Esophagus muscularis mucosa (tissue), 4 donors: Measurements from ENCODE around the gene TMEM207. TPM values are rescaled to one million over a fixed set of nuclear protein-coding genes. Genes with fewer than 3 reads are reported as not detected.

ENCODE experiments used
- DNase-seq: peaks from one replicate; pipeline ENCODE4 v3.0.0-alpha.2; 2017; ENCODE audit errors: extremely low spot score
- H3K27ac ChIP-seq, 4 donors: fragments of 200-600 bp; sonication (generic); replicated peaks in 1 of 4; 1 replicate in 3 of 4; 2 replicates in 1 of 4; pipeline ENCODE4 v1.5.1; 2016 to 2019; ENCODE audit warnings: mild to moderate bottlenecking in 1 of 4
- H3K27me3 ChIP-seq, 4 donors: fragments of 200-600 bp; sonication (generic); one replicate each; pipeline versions ENCODE4 v1.5.1 to v1.6.0; 2016 to 2019
- H3K36me3 ChIP-seq, 4 donors: fragments of 200-600 bp; sonication (generic); one replicate each; pipeline ENCODE4 v1.5.1; 2016 to 2019
- H3K4me1 ChIP-seq, 4 donors: fragments of 200-600 bp; sonication (generic); one replicate each; pipeline ENCODE4 v1.5.1; 2016 to 2019
- H3K4me3 ChIP-seq, 4 donors: fragments of 200-600 bp; sonication (generic); 1 replicate in 2 of 4; 2 replicates in 2 of 4; pipeline ENCODE4 v1.5.1; 2016 to 2019; ENCODE audit warnings: mild to moderate bottlenecking in 4 of 4, moderate library complexity in 1 of 4
- H3K9me3 ChIP-seq, 4 donors: fragments of 200-600 bp; sonication (generic); 1 replicate in 3 of 4; 2 replicates in 1 of 4; pipeline ENCODE4 v1.5.1; 2016 to 2019
- CTCF ChIP-seq, 3 experiments: fragments of 200-600 bp in 2 of 3; fragments of 450-650 bp in 1 of 3; sonication (generic) in 2 of 3; IDR thresholded peaks; one replicate each; pipeline ENCODE4 v1.5.1; 2017 to 2019; ENCODE audit warnings: antibody characterized with exemption in 3 of 3, mild to moderate bottlenecking in 2 of 3, moderate library complexity in 1 of 3
- EP300 ChIP-seq: sonication (generic); formaldehyde crosslinking; IDR thresholded peaks from one replicate; pipeline ENCODE4 v1.6.1; 2017; ENCODE audit warnings: antibody characterized with exemption
- POLR2A ChIP-seq: fragments of 450-650 bp; IDR thresholded peaks from one replicate; pipeline ENCODE4 v1.6.1; 2017; ENCODE audit warnings: antibody characterized with exemption, moderate library complexity, mild to moderate bottlenecking, low read depth
- POLR2AphosphoS5 ChIP-seq, 2 donors: sonication (generic); formaldehyde crosslinking; IDR thresholded peaks; one replicate each; pipeline ENCODE4 v1.6.1; 2017; ENCODE audit warnings: antibody characterized with exemption in 2 of 2
- WGBS: methylation state at CpG from one replicate; pipeline ENCODE4 v1.1.5; 2018; 5-methylcytosine and 5-hydroxymethylcytosine counted together
- intact Hi-C: fragments of 100-400 bp; cut with DNase I; formaldehyde crosslinking; loops from one replicate; pipeline ENCODE4 v1.15.1; 2023
- total RNA-seq, 4 donors: library from RNA; depleted of rRNA; stranded (reverse); fragments of >200 nt; gene quantifications; one replicate each; pipeline versions ENCODE4 v1.1.0 to v1.2.1, GENCODE V29; 2016

TMEM207 gene
- total RNA-seq, 4 donors from 2014 or later, result not detected

- no peaks in the 10 kb centered on the region for H3K36me3 ChIP-seq
- intact Hi-C loops, result no loop called here
- no peak overlapping the region for H3K4me3 ChIP-seq
- WGBS, result 92% methylated on average over 4 of the region's 4 CpGs
- no peaks in the 10 kb centered on the region for H3K9me3 ChIP-seq
- H3K4me1 ChIP-seq, result peaks cover 0 to 5% (median 0%) of the 10 kb centered on the region in 4 donors
- H3K27ac ChIP-seq, result no peak overlapping the region
- no peak for DNase-seq
- TF ChIP-seq POLR2A (no peak), EP300 (no peak), POLR2AphosphoS5 (IDR thresholded peaks at IDR 0.05) (no peak), CTCF (IDR thresholded peaks at IDR 0.05) (no peak)
- H3K27me3 ChIP-seq, result peaks cover 0 to 7% (median 0%) of the 10 kb centered on the region in 4 donors
These were observed 41.9 kb upstream of the TMEM207 start for GRCh38 chr3:190491533-190492054.

- Histone ChIP-seq H3K4me1 (peaks cover 0 to 6% (median 0%) of the 10 kb centered on the region in 4 donors), H3K4me3 (no peak overlapping the region), H3K9me3 (no peaks in the 10 kb centered on the region), H3K27ac (no peak overlapping the region), H3K36me3 (no peaks in the 10 kb centered on the region), H3K27me3 (peaks cover 0 to 7% (median 0%) of the 10 kb centered on the region in 4 donors)
- TF ChIP-seq POLR2AphosphoS5 (IDR thresholded peaks at IDR 0.05) (no peak), POLR2A (no peak), CTCF (IDR thresholded peaks at IDR 0.05) (no peak), EP300 (no peak)
- DNase-seq, result no peak
- 79% methylated on average over 4 of the region's 4 CpGs for WGBS
- intact Hi-C loops, result no loop called here
These were observed 37.4 kb upstream of the TMEM207 start for GRCh38 chr3:190486908-190487607.

GRCh38 chr3:190486533-190486864, 36.8 kb upstream of the TMEM207 start:
- H3K27me3 ChIP-seq, result peaks cover 0 to 7% (median 0%) of the 10 kb centered on the region in 4 donors
- no peaks in the 10 kb centered on the region for H3K36me3 ChIP-seq
- no peak overlapping the region for H3K4me3 ChIP-seq
- DNase-seq, result no peak
- peaks cover 0 to 6% (median 0%) of the 10 kb centered on the region in 4 donors for H3K4me1 ChIP-seq
- TF ChIP-seq EP300 (no peak), CTCF (IDR thresholded peaks at IDR 0.05) (no peak), POLR2AphosphoS5 (IDR thresholded peaks at IDR 0.05) (no peak), POLR2A (no peak)
- WGBS, result 3% methylated on average over 1 of the region's 1 CpG
- intact Hi-C loops, result no loop called here
- no peaks in the 10 kb centered on the region for H3K9me3 ChIP-seq
- no peak overlapping the region for H3K27ac ChIP-seq

GRCh38 chr3:190485830-190486532, 36.3 kb upstream of the TMEM207 start:
- WGBS, result 25% methylated on average over 6 of the region's 6 CpGs
- H3K9me3 ChIP-seq, result no peaks in the 10 kb centered on the region
- no peak for DNase-seq
- TF ChIP-seq CTCF (IDR thresholded peaks at IDR 0.05) (no peak), POLR2A (no peak), EP300 (no peak), POLR2AphosphoS5 (IDR thresholded peaks at IDR 0.05) (no peak)
- H3K27ac ChIP-seq, result no peak overlapping the region
- H3K36me3 ChIP-seq, result no peaks in the 10 kb centered on the region
- no peak overlapping the region for H3K4me3 ChIP-seq
- intact Hi-C loops, result no loop called here
- H3K27me3 ChIP-seq, result peaks cover 0 to 7% (median 0%) of the 10 kb centered on the region in 4 donors
- H3K4me1 ChIP-seq, result peaks cover 0 to 6% (median 0%) of the 10 kb centered on the region in 4 donors
